HS-27A (cell line): ENCODE data around the gene MYO1B.

Source experiments
- DNase-seq: peaks from one replicate; pipeline ENCODE4 v3.0.0-alpha.2; 2012; ENCODE audit warnings: low read depth, missing footprints

The MYO1B gene

GRCh38 chr2:191298306-191298705 lies 53.1 kb downstream of the MYO1B start:
- DNase-seq, result no peak

- DNase-seq, result no peak
These were observed 53.8 kb downstream of the MYO1B start for GRCh38 chr2:191299010-191299409.

GRCh38 chr2:191299866-191300265 lies 54.7 kb downstream of the MYO1B start:
- DNase-seq, result no peak

DNA sequence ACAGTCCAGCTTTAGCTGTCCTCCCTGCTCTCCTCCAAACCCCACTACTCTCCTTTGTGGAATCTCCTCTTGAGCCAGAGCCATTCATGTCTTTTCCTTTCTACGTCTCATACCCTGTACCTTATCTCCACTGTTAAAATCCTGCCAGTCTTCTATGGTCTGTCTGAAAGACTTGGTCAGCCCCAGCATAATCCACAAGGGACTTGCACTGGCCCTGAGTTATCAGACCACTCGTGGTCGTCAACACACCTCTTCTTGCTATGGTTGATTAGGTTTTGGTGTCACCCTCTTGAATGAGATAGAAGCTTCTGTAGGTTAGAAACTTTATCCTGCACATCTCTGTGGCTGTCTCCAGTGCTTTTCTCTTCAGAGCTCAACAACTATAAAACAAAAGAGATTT lies 56.8 kb downstream of the MYO1B start:
- no peak for DNase-seq

DNA sequence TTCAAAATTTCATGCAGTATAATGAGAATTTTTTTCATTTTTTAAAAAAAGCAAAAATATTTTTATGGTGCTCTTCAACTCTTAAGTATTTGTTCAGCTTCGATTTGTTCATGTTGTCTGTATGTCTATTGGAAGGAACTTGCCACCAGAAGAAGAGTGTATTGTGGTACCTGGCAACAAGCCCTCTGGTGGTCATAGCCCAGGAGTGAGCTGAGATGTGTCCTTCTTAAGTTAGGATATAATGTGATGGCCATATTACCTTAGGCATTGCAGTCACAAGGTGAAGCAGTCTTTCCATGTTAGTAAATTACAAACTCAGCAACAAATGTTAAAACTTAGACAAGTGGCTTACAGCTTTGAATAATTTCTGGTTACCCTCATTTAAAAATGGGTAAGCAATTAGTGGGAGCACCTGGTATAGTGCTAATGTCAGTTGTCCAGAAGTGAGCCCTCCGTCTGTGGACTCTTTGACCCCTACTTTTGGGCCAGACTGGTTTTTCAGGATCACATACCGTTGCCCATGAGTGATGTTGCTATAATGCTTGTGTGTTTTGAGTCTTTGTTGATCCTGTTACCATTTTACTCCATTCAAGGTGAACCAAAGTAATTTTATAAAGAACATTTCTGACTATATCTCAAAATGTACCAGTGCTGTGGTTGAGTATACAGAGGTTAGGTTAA lies 57.4 kb downstream of the MYO1B start:
- no peak for DNase-seq

DNA sequence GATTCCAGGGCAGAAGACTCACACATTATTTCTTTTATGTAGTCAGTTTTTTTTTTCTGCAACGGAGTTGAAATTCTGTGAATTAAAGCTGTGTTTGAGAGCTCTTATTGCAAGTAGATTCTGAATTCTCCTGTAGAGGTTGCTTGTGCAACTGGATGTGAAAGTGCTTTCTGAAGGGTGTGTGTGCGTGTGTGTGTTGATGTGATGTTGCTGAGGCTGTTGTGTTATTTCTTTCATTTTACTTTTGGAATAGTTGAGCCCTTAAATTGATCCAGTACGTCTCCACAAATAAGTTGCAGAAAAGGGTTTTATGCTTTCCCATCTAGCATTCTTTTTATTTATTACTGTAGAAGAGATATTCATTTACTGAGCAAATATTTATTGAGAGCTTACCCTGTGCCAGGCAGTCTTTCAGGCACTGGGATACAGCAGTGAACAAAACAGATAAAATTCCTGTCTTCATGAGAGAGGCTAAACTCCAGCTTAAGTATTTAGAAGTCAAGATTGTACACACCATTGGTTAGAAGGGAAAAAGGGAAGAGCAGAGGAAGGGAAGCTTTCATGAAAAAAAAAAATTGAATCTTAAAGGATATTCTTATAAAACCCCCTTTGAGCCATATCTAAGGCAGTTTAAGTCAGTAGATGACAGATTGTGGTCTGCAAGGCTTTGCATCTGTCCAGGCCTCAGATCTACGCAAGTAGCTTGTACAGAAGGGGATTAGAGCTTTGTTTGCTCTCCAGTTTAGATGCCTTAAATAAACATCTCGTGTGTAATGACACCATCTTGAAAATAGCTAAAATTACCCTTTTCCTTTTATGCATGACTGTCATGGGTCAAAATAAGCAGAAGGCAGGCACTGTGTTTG lies 58.2 kb downstream of the MYO1B start:
- DNase-seq, result no peak

GRCh38 chr2:191304939-191305875 lies 60.0 kb downstream of the MYO1B start:
- DNase-seq, result no peak

DNA sequence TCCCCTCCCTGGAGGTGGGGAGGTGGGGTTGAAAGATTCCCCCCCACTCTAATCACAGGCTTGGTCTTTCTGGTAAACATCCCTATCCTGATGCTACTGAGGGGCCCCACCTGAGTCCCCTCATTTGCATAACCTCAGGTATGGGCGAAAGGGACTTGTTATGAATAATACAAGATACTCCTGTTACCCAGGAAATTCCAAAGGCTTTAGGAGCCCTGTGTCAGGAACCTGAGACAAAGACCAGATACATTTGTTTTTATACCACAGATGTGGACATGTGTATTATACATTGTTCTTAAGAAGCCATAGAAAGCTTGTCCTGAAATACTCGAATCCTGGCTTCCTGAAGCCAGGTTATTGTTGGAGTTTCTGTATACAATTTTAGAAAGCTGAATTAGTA lies 62.8 kb downstream of the MYO1B start:
- DNase-seq, result no peak

DNA sequence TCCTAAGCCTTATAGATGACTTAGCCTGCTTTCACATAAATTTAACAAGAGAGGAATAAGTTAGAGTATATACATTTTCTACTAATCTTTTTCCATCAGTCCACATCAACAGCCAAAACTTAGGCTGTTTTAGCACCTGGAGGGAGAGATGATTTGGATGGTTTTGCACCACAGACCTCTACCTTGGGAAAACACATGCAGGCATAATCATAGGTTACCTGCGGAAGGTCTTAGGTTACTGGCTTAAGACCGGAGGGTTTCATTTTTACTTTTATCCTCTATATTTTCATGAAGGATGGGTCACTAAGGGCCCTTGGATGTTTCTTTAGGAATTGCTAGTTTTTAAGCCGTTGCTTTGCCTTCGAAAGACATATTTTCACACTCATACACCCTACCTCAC lies 66.0 kb downstream of the MYO1B start:
- DNase-seq, result no peak

GRCh38 chr2:191311627-191312026 lies 66.4 kb downstream of the MYO1B start:
- DNase-seq, result peak; percentile 52

GRCh38 chr2:191312163-191312562 lies 67.0 kb downstream of the MYO1B start:
- DNase-seq, result no peak

GRCh38 chr2:191312662-191313061 lies 67.5 kb downstream of the MYO1B start:
- DNase-seq, result no peak

- DNase-seq, result no peak
These were observed 69.6 kb downstream of the MYO1B start for GRCh38 chr2:191314697-191315364.

DNA sequence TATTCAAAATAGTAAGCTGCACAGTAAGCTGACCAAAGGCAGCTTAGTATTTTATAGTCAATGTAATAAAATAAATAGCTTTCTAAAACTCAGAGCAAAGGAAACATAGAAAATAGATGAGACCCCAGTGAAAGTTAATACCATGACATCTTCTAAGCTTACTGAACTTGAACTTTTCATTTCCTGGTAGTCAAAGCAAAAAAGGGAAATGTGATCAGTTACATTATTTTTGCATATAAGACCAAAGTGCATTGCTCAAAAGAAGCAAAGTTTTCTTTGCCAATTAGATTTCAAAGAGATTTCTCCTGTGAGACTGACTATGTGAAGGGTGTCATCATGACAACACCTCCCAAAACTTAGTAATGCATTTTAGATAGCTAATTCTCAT lies 70.2 kb downstream of the MYO1B start:
- no peak for DNase-seq

- DNase-seq, result no peak
These were observed 71.2 kb downstream of the MYO1B start for GRCh38 chr2:191316246-191316994.

GRCh38 chr2:191318037-191318728 lies 73.0 kb downstream of the MYO1B start:
- DNase-seq, result no peak

DNA sequence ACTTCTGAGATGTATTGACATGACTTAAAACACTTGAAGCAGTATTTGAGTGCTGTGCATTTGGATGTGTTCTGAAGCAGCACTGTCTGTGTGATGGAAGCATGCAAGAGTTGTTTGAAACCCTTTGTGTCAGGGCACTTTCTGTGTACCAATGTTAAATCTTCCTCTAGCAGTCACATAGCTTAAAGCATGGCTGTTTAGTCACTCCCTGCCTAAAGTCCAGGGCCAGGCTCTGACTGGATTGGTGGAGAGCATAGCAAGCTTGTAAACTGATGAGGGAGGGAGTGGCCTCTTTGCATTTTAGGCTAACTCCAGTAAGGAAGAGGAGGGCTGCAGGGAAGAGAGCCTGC lies 73.5 kb downstream of the MYO1B start:
- DNase-seq, result no peak

DNA sequence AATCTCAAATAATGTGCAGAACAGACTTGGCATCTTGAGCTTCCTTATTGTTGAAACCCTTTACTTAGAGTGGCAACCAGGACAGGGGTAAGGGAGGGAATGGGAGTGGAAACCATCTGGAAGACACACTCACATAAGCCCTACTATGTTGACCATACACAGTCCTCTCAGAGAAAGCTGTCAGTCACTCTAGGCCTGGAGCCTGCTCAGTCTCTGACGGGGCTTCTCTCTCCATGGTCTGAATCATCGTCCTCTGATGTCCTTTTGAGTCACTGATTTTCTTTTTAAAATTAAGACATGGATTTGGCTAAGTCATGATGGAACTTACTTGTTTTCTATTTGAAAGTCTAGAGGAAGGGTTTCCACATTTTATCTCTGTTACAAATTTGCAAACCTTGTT lies 74.0 kb downstream of the MYO1B start:
- DNase-seq, result no peak

DNA sequence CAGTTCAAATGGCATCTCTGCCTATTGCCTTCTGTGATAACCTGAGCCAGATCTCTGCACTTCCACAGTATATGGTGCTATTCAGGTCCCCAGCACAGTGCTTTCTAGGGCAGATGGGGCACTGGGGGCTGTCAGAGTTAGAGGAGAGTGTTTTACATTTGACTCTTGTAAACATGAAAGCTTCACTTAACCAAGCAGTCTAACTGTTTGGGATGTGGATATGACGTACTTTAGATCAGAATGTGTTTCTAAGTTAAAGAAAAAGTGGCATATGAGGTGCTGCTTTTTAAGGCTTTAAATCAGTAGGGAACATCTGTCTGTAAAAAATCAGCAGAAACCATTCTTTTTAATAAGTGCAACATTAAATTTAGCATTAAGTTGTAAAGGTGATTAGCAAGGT lies 75.7 kb downstream of the MYO1B start:
- DNase-seq, result no peak

- DNase-seq, result no peak
These were observed 76.9 kb downstream of the MYO1B start for GRCh38 chr2:191321861-191322662.
